ENCODE measurements around the gene JAZF1.

Gene JAZF1

GRCh38 chr7:28203508-28204240 lies 23.1 kb upstream of the JAZF1 start:
- H3K4me3 ChIP-seq (ENCODE audit: low read depth, low read length) = no peak overlapping the region
- TF ChIP-seq, protein P1, sequence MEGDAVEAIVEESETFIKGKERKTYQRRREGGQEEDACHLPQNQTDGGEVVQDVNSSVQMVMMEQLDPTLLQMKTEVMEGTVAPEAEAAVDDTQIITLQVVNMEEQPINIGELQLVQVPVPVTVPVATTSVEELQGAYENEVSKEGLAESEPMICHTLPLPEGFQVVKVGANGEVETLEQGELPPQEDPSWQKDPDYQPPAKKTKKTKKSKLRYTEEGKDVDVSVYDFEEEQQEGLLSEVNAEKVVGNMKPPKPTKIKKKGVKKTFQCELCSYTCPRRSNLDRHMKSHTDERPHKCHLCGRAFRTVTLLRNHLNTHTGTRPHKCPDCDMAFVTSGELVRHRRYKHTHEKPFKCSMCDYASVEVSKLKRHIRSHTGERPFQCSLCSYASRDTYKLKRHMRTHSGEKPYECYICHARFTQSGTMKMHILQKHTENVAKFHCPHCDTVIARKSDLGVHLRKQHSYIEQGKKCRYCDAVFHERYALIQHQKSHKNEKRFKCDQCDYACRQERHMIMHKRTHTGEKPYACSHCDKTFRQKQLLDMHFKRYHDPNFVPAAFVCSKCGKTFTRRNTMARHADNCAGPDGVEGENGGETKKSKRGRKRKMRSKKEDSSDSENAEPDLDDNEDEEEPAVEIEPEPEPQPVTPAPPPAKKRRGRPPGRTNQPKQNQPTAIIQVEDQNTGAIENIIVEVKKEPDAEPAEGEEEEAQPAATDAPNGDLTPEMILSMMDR (conservative IDR thresholded peaks at IDR 0.05; ENCODE audit: low read depth, low read length) = no peak
- peak; percentile 61 for DNase-seq (ENCODE audit: low read depth)

- TF ChIP-seq, protein P1 (conservative IDR thresholded peaks at IDR 0.05; ENCODE audit: low read depth, low read length) = no peak
- DNase-seq (ENCODE audit: low read depth) = no peak
- no peak overlapping the region for H3K4me3 ChIP-seq (ENCODE audit: low read depth, low read length)
These were observed 21.6 kb upstream of the JAZF1 start for GRCh38 chr7:28202222-28202621.

GRCh38 chr7:28201131-28201530 lies 20.5 kb upstream of the JAZF1 start:
- TF ChIP-seq, protein P1 (conservative IDR thresholded peaks at IDR 0.05; ENCODE audit: low read depth, low read length) = no peak
- DNase-seq (ENCODE audit: low read depth) = no peak
- no peak overlapping the region for H3K4me3 ChIP-seq (ENCODE audit: low read depth, low read length)

DNA sequence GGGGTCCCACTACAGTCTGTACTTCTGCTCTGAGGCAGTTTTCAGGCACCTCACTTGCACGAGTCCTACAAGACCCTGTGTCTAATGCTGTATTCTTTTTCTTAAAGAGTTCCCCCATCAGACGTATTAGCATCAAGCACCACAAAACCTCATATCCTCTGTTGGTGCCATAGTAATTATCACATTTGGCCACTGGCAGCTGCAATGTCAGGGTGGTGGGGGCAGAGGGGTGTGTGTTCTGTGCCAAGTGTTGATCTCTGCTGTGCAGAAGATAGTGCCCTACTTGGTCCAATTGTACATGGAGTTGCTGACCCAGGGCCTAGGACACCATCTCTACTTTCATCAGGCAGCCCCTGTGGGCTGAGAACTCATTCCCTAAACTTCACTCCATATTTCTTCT lies 20.0 kb upstream of the JAZF1 start:
- TF ChIP-seq, protein P1 (conservative IDR thresholded peaks at IDR 0.05; ENCODE audit: low read depth, low read length) = no peak

GRCh38 chr7:28199021-28199510 lies 18.5 kb upstream of the JAZF1 start:
- DNase-seq (ENCODE audit: low read depth) = no peak
- TF ChIP-seq, protein P1 (conservative IDR thresholded peaks at IDR 0.05; ENCODE audit: low read depth, low read length) = no peak
- H3K4me3 ChIP-seq (ENCODE audit: low read depth, low read length) = no peak overlapping the region

More for the DNA sequence above, 20.0 kb upstream of the JAZF1 start:
- DNase-seq (ENCODE audit: low read depth) = no peak
- no peak overlapping the region for H3K4me3 ChIP-seq (ENCODE audit: low read depth, low read length)

DNA sequence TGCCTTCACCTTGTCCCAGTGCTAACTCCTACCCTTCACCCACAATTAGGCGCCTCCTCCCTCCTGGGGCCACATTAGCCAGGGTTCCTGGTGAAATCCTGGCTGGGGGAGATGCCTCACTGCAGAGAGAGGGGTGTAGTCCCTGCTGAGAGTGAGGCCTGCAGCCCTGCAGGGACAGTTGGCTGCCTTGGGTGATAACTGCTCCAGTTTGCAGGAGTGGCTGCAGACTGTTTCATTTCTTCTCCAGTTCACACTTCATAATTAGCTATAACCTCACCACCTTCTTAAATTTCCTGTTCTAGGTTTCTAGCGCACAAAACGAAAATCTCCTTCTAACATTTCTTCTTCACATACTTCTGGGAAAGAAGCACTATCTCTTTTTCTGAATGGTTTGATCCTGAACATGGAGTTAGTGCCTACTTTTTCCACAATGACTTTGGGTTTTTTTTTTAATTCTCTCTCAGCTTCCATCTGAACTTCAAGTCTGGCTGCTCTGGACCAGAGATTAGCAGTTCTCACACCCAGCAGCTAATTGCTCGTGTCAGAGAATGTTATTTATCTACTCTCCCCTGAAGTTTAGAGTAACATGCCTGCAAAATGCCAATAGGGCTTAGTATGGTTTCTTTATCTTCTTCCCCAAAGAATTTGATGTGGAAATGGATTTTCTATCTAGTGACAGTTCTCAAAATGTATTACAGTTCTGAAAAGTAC lies 15.5 kb upstream of the JAZF1 start:
- H3K4me3 ChIP-seq (ENCODE audit: low read depth, low read length) = no peak overlapping the region
- no peak for DNase-seq (ENCODE audit: low read depth)
- TF ChIP-seq, protein P1 (conservative IDR thresholded peaks at IDR 0.05; ENCODE audit: low read depth, low read length) = no peak

Measured in choroid plexus epithelial cell (primary cell).